ENCODE measurements around the gene CAMKMT.

GRCh38 chr2:44777537-44777936, 415.8 kb downstream of the CAMKMT start:
- no peak for TF ChIP-seq CTCF (IDR thresholded peaks at IDR 0.05; ENCODE audit: insufficient read depth, low read length, poor library complexity, severe bottlenecking)
- TF ChIP-seq EZH2phosphoT487 (conservative IDR thresholded peaks at IDR 0.05; ENCODE audit: low read length) = no peak
